GM11168 (cell line): ENCODE results near the gene ARHGAP26.

Experiments
- in situ Hi-C: fragments of 300-500 bp; cut with MboI; formaldehyde crosslinking; loops from one replicate; pipeline ENCODE4 v1.12.0; 2022; ENCODE audit warnings: low sequenced_read_pairs; ENCODE audit not compliant: unreplicated experiment

ARHGAP26 gene

GRCh38 chr5:142769793-142770649 lies at the start of gene ARHGAP26:
Gene ARHGAP26 (plus strand): TSS chr5:142770377. CDS start chr5:142770762, 385 bp downstream.
- in situ Hi-C loops = no loop called here

GRCh38 chr5:142720641-142721271 lies 49.4 kb upstream of the ARHGAP26 start:
- in situ Hi-C loops = no loop called here

GRCh38 chr5:142722146-142722545 lies 48.0 kb upstream of the ARHGAP26 start:
- in situ Hi-C loops = no loop called here

GRCh38 chr5:142722896-142723295 lies 47.3 kb upstream of the ARHGAP26 start:
- in situ Hi-C loops = no loop called here

- in situ Hi-C loops = no loop called here
These were observed 45.4 kb upstream of the ARHGAP26 start for GRCh38 chr5:142724821-142725220.

- in situ Hi-C loops = no loop called here
These were observed 44.7 kb upstream of the ARHGAP26 start for GRCh38 chr5:142725231-142726187.

GRCh38 chr5:142726188-142726731 lies 43.9 kb upstream of the ARHGAP26 start:
- in situ Hi-C loops = no loop called here

- in situ Hi-C loops = no loop called here
These were observed 42.5 kb upstream of the ARHGAP26 start for GRCh38 chr5:142727735-142728047.

- in situ Hi-C loops = no loop called here
These were observed 34.6 kb upstream of the ARHGAP26 start for GRCh38 chr5:142735323-142736246.

- in situ Hi-C loops = no loop called here
These were observed 33.9 kb upstream of the ARHGAP26 start for GRCh38 chr5:142736247-142736632.

GRCh38 chr5:142737179-142737578 lies 33.0 kb upstream of the ARHGAP26 start:
- in situ Hi-C loops = no loop called here

GRCh38 chr5:142740474-142741242 lies 29.5 kb upstream of the ARHGAP26 start:
- in situ Hi-C loops = loop anchor here (10.0 kb wide), 1 partner anchor 134 kb away; no protein-coding TSS in a partner anchor

GRCh38 chr5:142743592-142744441 lies 26.4 kb upstream of the ARHGAP26 start:
- in situ Hi-C loops = loop anchor here (10.0 kb wide), 1 partner anchor 131 kb away; no protein-coding TSS in a partner anchor

GRCh38 chr5:142745268-142745667 lies 24.9 kb upstream of the ARHGAP26 start:
- in situ Hi-C loops = loop anchor here (10.0 kb wide), 1 partner anchor 130 kb away; no protein-coding TSS in a partner anchor

- in situ Hi-C loops = loop anchor here (10.0 kb wide), 1 partner anchor 128 kb away; no protein-coding TSS in a partner anchor
These were observed 23.4 kb upstream of the ARHGAP26 start for GRCh38 chr5:142746532-142747433.

- in situ Hi-C loops = loop anchor here (10.0 kb wide), 1 partner anchor 127 kb away; no protein-coding TSS in a partner anchor
These were observed 22.0 kb upstream of the ARHGAP26 start for GRCh38 chr5:142748132-142748531.
